GM21717 (cell line): ENCODE data around the gene METRNL.
"Not testable (repeated sequence)": the region's sequence is repeated elsewhere in the genome, so short reads cannot be mapped to it uniquely, and the experiment has no call there.

Source experiments
- ATAC-seq: cut with Tn5 transposase; IDR thresholded peaks from one replicate; pipeline ENCODE4 v1.9.1; 2021; ENCODE audit warnings: mild to moderate bottlenecking, moderate library complexity; ENCODE audit not compliant: unreplicated experiment

Gene METRNL

DNA sequence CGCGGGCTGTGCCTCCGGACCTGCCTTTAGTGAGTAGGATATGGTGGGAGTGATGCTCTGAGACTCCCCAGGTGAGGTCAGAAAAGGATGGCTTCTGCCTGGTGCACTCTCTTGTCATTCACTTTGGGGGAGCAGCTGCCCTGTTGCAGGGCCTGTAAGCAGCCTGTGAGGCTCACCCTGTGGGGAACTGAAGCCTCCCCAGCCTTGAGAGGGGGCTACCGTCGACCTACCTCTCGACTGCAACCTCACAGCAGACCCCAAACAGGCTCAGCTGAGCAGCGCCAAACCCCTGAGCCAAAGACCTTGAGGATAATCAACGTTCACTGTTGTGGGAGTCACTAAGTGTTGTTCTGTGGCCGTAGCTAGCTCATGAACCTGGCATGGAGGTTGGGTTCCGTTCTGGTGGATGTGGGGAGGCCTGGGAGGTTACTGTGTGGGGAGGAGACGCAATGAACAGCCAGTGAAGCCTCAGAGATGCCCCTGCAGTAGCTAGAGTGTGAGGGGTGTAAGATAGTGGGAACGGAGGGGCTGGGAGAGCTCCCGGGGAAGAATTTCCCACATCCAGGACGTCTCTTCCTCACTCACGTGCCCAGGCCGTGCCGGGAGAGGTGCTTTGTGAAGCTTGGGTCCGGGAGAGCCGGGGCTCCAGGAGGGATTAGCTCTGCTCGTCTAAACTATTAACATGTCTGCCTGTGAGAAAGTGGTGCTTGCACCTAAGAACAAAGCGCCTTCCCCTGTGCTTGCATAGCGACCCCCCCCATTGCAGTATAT lies 38.8 kb downstream of the METRNL start:
- no peak for ATAC-seq

- no peak for ATAC-seq
Observed at GRCh38 chr17:83119987-83120864, 40.8 kb downstream of the METRNL start.

GRCh38 chr17:83121473-83121872 lies 42.1 kb downstream of the METRNL start:
- not testable (repeated sequence) for ATAC-seq

DNA sequence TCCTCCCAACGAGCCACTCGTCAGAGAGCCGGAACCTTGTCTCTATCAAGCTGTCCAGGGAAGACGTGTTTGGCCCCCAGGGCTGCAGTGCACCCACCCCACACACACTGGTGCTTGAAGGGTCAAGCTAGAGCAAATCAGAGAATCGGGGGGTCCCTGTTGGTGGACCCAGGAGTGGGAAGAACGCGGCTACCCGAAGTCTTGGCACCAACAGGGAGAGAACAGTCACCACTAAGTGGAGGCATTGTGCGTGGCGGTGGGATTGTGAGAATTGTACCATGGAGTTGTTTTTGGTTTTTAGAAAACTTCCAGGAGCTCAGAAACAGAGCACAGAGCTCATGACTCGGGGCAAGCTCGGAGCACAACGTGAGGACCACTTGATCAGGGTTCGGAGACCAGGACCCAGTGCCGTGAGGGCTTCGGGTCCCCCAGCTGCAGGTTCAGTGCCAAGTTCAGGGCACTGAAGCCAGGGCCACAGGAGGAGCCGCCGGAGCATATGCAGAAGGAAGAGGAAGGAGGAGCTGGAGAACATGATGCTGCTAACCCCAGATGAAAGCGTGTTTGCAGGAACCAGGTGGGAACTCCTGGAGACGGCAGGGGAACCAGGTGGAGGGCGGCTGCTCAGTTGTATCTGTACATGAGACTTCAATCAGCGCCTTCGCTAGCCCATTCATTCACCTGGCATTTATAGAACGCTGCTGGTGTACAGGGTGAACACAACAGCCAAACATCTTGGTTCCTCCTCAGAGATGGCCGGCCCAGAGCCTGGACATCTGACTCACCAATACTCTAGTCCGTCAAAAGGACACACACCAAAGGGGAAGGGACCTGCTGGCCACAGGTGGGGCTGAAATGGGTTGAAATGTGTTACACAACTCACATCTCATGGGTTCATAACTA lies 42.8 kb downstream of the METRNL start:
- ATAC-seq: no peak

GRCh38 chr17:83122834-83123233 lies 43.4 kb downstream of the METRNL start:
- ATAC-seq: no peak

DNA sequence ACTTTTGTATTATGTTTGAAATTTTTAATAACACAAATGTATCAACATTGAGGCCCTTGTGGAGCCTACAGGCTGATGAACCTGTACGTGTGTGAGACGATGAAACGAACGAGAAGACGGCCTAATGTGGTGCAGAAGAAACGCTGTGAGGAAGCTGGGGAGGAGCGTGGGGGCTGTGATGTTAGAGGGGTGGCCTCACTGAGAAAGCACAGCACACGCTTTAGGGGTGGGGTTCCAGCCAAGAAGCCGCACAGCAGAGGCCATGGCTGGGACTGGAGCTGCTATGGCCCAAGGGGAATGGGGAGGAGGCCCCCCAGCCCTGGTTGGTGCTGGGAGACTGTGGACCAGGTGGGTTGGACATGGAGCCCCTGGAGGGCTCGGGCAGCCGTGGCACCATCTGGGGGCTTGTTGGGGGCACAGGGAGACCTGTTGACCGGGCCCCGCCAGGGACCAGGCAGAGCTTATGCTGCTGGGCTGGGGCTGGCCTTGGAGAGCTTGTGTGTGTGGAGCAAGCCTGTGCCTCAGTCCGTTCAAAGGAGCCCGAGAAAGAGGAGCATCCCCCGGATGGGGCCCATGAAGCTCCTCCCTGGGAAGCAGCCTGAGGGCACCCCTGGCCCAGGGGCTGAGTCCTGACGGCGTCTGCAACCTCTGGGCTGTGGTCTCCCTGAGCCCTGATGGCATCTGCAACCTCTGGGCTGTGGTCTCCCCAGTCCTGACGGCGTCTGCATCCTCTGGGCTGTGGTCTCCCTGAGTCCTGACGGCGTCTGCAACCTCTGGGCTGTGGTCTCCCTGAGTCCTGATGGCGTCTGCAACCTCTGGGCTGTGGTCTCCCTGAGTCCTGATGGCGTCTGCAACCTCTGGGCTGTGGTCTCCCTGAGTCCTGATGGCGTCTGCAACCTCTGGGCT lies 44.7 kb downstream of the METRNL start:
- no peak for ATAC-seq

DNA sequence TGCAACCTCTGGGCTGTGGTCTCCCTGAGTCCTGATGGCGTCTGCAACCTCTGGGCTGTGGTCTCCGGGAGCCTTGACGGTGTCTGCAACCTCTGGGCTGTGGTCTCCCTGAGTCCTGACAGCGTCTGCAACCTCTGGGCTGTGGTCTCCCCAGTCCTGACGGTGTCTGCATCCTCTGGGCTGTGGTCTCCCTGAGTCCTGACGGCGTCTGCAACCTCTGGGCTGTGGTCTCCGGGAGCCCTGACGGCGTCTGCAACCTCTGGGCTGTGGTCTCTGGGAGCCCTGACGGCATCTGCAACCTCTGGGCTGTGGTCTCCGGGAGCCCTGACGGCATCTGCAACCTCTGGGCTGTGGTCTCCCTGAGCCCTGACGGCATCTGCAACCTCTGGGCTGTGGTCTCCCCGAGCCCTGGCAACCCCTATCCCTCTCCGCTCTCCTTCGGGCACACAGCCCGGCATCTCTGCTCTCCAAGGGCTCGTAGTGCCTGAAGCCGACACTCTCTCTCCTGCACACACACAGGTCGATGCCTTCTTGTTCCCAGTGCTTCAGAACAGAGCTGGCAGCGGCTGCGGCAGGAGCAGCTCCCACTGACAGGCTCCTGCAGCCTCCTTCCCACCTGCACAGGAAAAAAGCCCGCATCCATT lies 45.6 kb downstream of the METRNL start:
- ATAC-seq: no peak

GRCh38 chr17:83125515-83126274 lies 46.3 kb downstream of the METRNL start:
- no peak for ATAC-seq

DNA sequence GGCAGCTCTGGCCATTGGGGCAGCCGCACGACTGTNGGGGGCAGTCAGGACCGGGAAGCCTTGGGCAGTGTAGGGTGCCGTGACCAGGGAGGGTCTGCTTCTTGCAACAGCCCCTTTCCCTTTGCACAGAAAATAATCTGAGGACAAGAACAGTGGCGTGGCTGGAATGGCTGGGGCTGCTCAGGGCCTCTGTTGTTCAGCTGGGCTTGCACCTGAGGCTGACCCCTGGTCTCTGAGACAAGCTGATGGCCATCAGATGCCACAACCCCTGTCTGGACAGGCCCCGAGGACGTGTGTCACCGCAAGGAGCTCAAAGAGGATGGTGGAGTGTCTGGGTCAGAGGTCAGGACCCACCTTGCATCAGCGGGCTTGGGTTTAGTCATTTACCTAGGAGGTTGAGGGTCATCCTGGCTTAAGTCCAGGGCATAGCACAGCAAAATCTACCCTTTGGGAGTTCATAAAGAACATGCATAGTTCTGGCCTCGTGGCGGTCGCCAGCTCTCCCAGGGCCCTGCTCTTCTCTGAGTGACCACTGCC lies 46.9 kb downstream of the METRNL start:
- ATAC-seq: no peak

GRCh38 chr17:83127431-83128160 lies 48.2 kb downstream of the METRNL start:
- ATAC-seq: no peak

DNA sequence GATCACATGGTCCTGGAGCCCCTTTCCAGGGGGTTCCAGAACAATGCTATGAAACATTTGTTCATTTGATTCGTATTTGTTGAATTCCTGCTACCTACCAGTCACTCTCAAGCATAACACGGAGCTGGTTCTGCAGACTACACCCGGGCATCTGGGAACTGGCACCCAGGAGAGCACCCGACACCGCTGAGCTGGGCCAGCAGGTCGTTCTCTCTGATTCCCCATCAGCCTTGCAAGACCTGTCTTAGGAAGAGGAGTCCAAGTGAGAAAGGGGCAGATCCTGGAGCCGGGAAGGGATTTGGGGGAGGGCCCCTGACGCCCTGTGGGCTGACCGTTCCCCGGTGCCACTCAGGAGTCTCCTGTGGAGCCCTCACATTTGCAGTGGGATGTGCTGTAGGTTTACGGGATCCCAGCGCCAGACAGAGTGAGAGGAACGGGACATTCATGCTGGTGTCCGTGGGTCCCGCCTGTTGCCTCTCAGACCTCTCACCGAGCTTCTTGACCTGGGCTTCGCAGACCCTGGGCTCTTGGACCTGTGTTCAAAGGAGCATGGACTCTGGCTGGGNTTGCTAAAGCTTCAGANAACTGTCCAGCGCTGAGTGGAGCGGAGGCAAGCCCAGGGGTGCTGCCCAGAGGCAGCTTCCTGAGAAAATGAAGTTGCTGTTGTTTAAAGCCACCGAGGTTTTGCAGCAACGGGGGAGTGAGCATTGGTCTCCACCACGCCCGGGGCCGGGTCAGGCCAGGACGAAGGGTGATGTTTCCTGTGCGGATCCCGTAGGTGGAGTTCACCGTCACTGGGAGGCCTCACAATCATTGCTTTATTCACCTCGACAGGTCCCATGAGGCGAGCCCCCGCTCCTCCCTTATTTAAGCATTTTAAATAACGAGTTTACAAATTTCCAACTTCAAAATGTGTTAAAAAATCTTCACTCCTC lies 49.2 kb downstream of the METRNL start:
- no peak for ATAC-seq

- ATAC-seq: no peak
Observed at GRCh38 chr17:83129676-83130075, 50.3 kb downstream of the METRNL start.

GRCh38 chr17:83131401-83132011 lies 52.1 kb downstream of the METRNL start:
- no peak for ATAC-seq

- no peak for ATAC-seq
Observed at GRCh38 chr17:83132251-83133081, 53.1 kb downstream of the METRNL start.

- ATAC-seq: no peak
Observed at GRCh38 chr17:83133302-83134121, 54.1 kb downstream of the METRNL start.
